ENCODE results near the gene NOXO1. TPM values are rescaled to one million over a fixed set of nuclear protein-coding genes. Genes with fewer than 3 reads are reported as not detected.

The NOXO1 gene
- total and polyA plus RNA-seq, 9 of the 15 experiments (the other 6 are each of a cell fraction or from before 2014, with no cell fraction given), result not detected

GRCh38 chr16:1950559-1950958 is 30.7 kb downstream of the NOXO1 start (continued):
- TF ChIP-seq SRF (CRISPR knock-in tag; IDR thresholded peaks at IDR 0.05) (no peak), ZSCAN29 (IDR thresholded peaks at IDR 0.05) (no peak), HDAC1 (IDR thresholded peaks at IDR 0.05) (no peak), CEBPB (tag; IDR thresholded peaks at IDR 0.05) (no peak), E4F1 (CRISPR knock-in tag; IDR thresholded peaks at IDR 0.05; ENCODE audit: borderline replicate concordance) (no peak), KDM5B (IDR thresholded peaks at IDR 0.05; ENCODE audit: insufficient replicate concordance, low read depth, low read length) (no peak), POLR3G (IDR thresholded peaks at IDR 0.05; ENCODE audit: extremely low read depth, insufficient read length, insufficient replicate concordance) (no peak), RBM15 (IDR thresholded peaks at IDR 0.05; ENCODE audit: insufficient read depth, low read length) (no peak)

- WGBS (ENCODE audit: insufficient coverage, low coverage, missing lambda C conversion rate), result 49% methylated on average over 3 of the region's 7 CpGs
- no TSS peak for BruUV-seq (replicated peaks)
- Histone ChIP-seq H3K27ac (ENCODE audit: extremely low read depth, low read depth, low read length) (no peak overlapping the region), H3K9ac (ENCODE audit: insufficient read depth in 1 of 2, low read depth in 2 of 2, low read length in 2 of 2) (no peak overlapping the region), H3K36me3 (ENCODE audit: control insufficient read depth, insufficient read depth, low read length) (no peaks in the 10 kb centered on the region), H3K9me3 (replicated peaks; ENCODE audit: control insufficient read depth, insufficient read depth, low read depth, low read length) (no peaks in the 10 kb centered on the region), H3K4me3 (no peak overlapping the region), H3K4me2 (ENCODE audit: insufficient read depth, low read length) (no peak overlapping the region), H3K9me1 (ENCODE audit: control insufficient read depth, insufficient read depth, low read length) (no peaks in the 10 kb centered on the region), H4K20me1 (replicated peaks; ENCODE audit: control insufficient read depth, insufficient read depth, low read length) (no peaks in the 10 kb centered on the region), H2AFZ (ENCODE audit: low read depth, low read length) (no peak overlapping the region), H3K79me2 (ENCODE audit: control insufficient read depth, insufficient read depth, low read length) (no peaks in the 10 kb centered on the region), H3K4me1 (replicated peaks in 1 of 2; ENCODE audit: control insufficient read depth in 2 of 2, insufficient read depth in 2 of 2, low read length in 2 of 2) (peaks cover 3 to 57% of the 10 kb centered on the region in 2 experiments; a peak in 4 of 5 replicates), H3K27me3 (ENCODE audit: control insufficient read depth in 2 of 2, insufficient read depth in 2 of 2, low read length in 2 of 2) (no peaks in the 10 kb centered on the region)
- in situ Hi-C loops (cut with MboI), result no loop called here
- FAIRE-seq (no peak), ATAC-seq (no peak), DNase-seq (ENCODE audit: extremely low read depth in 1 of 4, low spot score in 3 of 4) (no peak)
- ChIA-PET POLR2A (interaction anchor here (0.6 to 5.6 kb wide), 3 partner anchors 10 to 47 kb away, joined by 3 to 37 read pairs (median 5); partner anchors contain the start of gene RPS2), CTCF (ENCODE audit: low intra/inter-chr PET ratio) (interaction anchor here (0.5 kb wide), 1 partner anchor 167 kb away, joined by 3 read pairs; the partner anchor contains the start of gene NUBP2)
- intact Hi-C loops (cut with micrococcal nuclease), result no loop called here
- TF ChIP-seq ARID1B (IDR thresholded peaks at IDR 0.05) (no peak), BHLHE40 (IDR thresholded peaks at IDR 0.05; ENCODE audit: low read length) (no peak), DIDO1 (tag; IDR thresholded peaks at IDR 0.05; ENCODE audit: low read depth) (no peak), ZBTB9 (CRISPR knock-in tag; IDR thresholded peaks at IDR 0.05) (no peak), FOXO4 (CRISPR knock-in tag; IDR thresholded peaks at IDR 0.05) (no peak), HBP1 (CRISPR knock-in tag; IDR thresholded peaks at IDR 0.05) (no peak), PHF20 (IDR thresholded peaks at IDR 0.05; ENCODE audit: partially characterized antibody) (no peak), ZNF41 (CRISPR knock-in tag; conservative IDR thresholded peaks at IDR 0.05) (no peak)
These were observed 31.2 kb downstream of the NOXO1 start for GRCh38 chr16:1950047-1950446.

Measured in K562 (cell line).